ENCODE measurements around the gene IER5L.

DNA sequence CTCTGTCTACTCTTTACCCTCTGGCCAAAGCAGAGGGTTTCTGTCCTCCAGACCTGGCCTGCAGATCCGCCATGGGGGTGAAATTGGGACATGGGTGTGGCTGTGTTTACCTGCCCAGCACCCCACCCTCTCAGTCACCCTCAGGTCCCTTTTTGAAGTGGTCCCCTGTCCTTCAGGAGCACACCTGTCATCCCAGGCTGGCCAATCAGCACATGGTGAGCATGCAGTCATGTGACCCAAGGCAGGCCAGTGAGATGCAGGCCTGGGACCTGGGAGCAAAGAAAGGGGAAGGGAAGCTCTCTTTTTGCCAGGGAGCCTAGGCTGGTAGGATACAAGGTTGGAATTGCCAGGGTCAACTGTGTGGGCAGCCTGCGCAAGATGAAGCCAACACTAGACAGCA lies 28.3 kb upstream of the IER5L start:
- TF ChIP-seq, protein P1, sequence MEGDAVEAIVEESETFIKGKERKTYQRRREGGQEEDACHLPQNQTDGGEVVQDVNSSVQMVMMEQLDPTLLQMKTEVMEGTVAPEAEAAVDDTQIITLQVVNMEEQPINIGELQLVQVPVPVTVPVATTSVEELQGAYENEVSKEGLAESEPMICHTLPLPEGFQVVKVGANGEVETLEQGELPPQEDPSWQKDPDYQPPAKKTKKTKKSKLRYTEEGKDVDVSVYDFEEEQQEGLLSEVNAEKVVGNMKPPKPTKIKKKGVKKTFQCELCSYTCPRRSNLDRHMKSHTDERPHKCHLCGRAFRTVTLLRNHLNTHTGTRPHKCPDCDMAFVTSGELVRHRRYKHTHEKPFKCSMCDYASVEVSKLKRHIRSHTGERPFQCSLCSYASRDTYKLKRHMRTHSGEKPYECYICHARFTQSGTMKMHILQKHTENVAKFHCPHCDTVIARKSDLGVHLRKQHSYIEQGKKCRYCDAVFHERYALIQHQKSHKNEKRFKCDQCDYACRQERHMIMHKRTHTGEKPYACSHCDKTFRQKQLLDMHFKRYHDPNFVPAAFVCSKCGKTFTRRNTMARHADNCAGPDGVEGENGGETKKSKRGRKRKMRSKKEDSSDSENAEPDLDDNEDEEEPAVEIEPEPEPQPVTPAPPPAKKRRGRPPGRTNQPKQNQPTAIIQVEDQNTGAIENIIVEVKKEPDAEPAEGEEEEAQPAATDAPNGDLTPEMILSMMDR (IDR thresholded peaks at IDR 0.05; ENCODE audit: insufficient read depth, low read length, poor library complexity, severe bottlenecking) = no peak
- TF ChIP-seq EZH2phosphoT487 (conservative IDR thresholded peaks at IDR 0.05; ENCODE audit: low read length) = no peak

Measured in SU-DHL-6 (cell line).